Caco-2 (cell line): ENCODE results near the gene SLC7A8. TPM values are rescaled to one million over a fixed set of nuclear protein-coding genes. Genes with fewer than 3 reads are reported as not detected.

Source experiments
- BruUV-seq: library from RNA; stranded (reverse); fragments of 400-500 nt; replicated peaks from 2 replicates; lab custom pipeline; 2021; lab: Mats Ljungman, UMichigan
- CTCF ChIA-PET: fragments of 300-600 bp; sonication (Branson Sonifier 250); formaldehyde crosslinking; loops from one replicate; lab custom pipeline; 2022; ENCODE audit warnings: antibody characterized with exemption; lab: Charles Lee
- POLR2A ChIA-PET: fragments of 300-600 bp; sonication (Branson Sonifier 250); formaldehyde crosslinking; loops from one replicate; lab custom pipeline; 2022; ENCODE audit warnings: antibody characterized with exemption; lab: Charles Lee
- DNase-seq, 2 experiments: peaks; one replicate each; pipeline versions ENCODE4 v3.0.0 to v3.0.0-alpha.2; 2020 to 2022
- H3K27me3 ChIP-seq: replicated peaks from 2 replicates; pipeline ENCODE4 v1.6.0; 2011; ENCODE audit warnings: low read length; ENCODE audit not compliant: control insufficient read depth, insufficient read depth
- H3K36me3 ChIP-seq: 2 replicates; pipeline ENCODE4 v1.5.1; 2011; ENCODE audit warnings: low read length; ENCODE audit not compliant: control insufficient read depth, insufficient read depth
- H3K4me1 ChIP-seq: fragments of 250-450 bp; sonication (Bioruptor Pico); 2 replicates; pipeline ENCODE4 v1.5.1; 2020; ENCODE audit warnings: mild to moderate bottlenecking
- H3K4me3 ChIP-seq: 2 replicates; pipeline ENCODE4 v1.5.1; 2011; ENCODE audit warnings: low read depth, mild to moderate bottlenecking, control low read depth, low read length
- H3K9me3 ChIP-seq: fragments of 250-450 bp; sonication (Bioruptor Pico); 2 replicates; pipeline ENCODE4 v1.5.1; 2020; ENCODE audit warnings: mild to moderate bottlenecking, moderate library complexity
- H3K27ac Mint-ChIP-seq: one replicate; pipeline ENCODE4 v1.8.0; 2022; ENCODE audit warnings: mixed read lengths; ENCODE audit not compliant: unreplicated experiment
- H3K27me3 Mint-ChIP-seq: one replicate; pipeline ENCODE4 v1.8.0; 2022; ENCODE audit warnings: mixed read lengths; ENCODE audit not compliant: insufficient read depth, unreplicated experiment
- H3K36me3 Mint-ChIP-seq: one replicate; pipeline ENCODE4 v1.8.0; 2022; ENCODE audit warnings: mild to moderate bottlenecking, mixed read lengths; ENCODE audit not compliant: insufficient read depth, unreplicated experiment
- H3K4me1 Mint-ChIP-seq: one replicate; pipeline ENCODE4 v1.8.0; 2022; ENCODE audit warnings: low read depth, mixed read lengths; ENCODE audit not compliant: unreplicated experiment
- H3K4me3 Mint-ChIP-seq: one replicate; pipeline ENCODE4 v1.8.0; 2022; ENCODE audit warnings: mild to moderate bottlenecking, moderate library complexity, mixed read lengths; ENCODE audit not compliant: unreplicated experiment
- H3K9me3 Mint-ChIP-seq: one replicate; pipeline ENCODE4 v1.8.0; 2022; ENCODE audit warnings: mixed read lengths; ENCODE audit not compliant: unreplicated experiment
- CTCF ChIP-seq, 2 experiments: fragments of 200-600 bp in 1 of 2; IDR thresholded peaks; 1 replicate in 1 of 2; 2 replicates in 1 of 2; pipeline versions ENCODE4 v1.5.1 to v1.8.0; 2011 to 2022; ENCODE audit warnings: antibody characterized with exemption in 1 of 2, control low read depth in 1 of 2, inconsistent platforms in 1 of 2, low read depth in 1 of 2, low read length in 1 of 2, mild to moderate bottlenecking in 1 of 2, moderate library complexity in 1 of 2; ENCODE audit not compliant: insufficient read depth in 1 of 2, severe bottlenecking in 1 of 2, unreplicated experiment in 1 of 2
- intact Hi-C: fragments of 100-400 bp; cut with micrococcal nuclease; formaldehyde crosslinking; loops from one replicate; pipeline ENCODE4 v1.10.0; 2022; ENCODE audit not compliant: unreplicated experiment
- total RNA-seq: library from RNA; stranded (reverse); gene quantifications from 2 replicates; pipeline ENCODE4 v1.2.3, GENCODE V29; 2022

Gene SLC7A8
- total RNA-seq, 1 experiment from 2014 or later = 26.9 TPM

- no peak overlapping the region for H3K4me3 ChIP-seq
- H3K4me1 ChIP-seq = peaks cover 6% of the 10 kb centered on the region; the same call in 1 of the 2 replicates
- no peaks in the 10 kb centered on the region for H3K9me3 ChIP-seq
- ChIA-PET POLR2A (no interaction called here), CTCF (interaction anchor here (0.7 to 1.6 kb wide), 3 partner anchors 15 to 458 kb away, joined by 6 to 10 read pairs (median 7); no protein-coding TSS in a partner anchor)
- Mint-ChIP-seq H3K4me1 (peaks cover 15% of the 10 kb centered on the region), H3K27me3 (no peaks in the 10 kb centered on the region), H3K4me3 (no peak overlapping the region), H3K9me3 (no peaks in the 10 kb centered on the region), H3K27ac (no peak overlapping the region), H3K36me3 (peaks cover under 1% of the 10 kb centered on the region)
- no peaks in the 10 kb centered on the region for H3K27me3 ChIP-seq
- H3K36me3 ChIP-seq = no peaks in the 10 kb centered on the region
- DNase-seq = no peak
- intact Hi-C loops = no loop called here
- no TSS peak for BruUV-seq
- TF ChIP-seq CTCF (IDR thresholded peaks at IDR 0.05; ENCODE audit: insufficient read depth in 1 of 2, low read depth in 1 of 2, low read length in 1 of 2, severe bottlenecking in 1 of 2, unreplicated experiment in 1 of 2) = no peak
Measured at GRCh38 chr14:23105348-23105824, 78.1 kb downstream of the SLC7A8 start.

GRCh38 chr14:23104591-23105347 is 78.7 kb downstream of the SLC7A8 start, which contains the start of gene CIROP:
Gene CIROP, minus strand, starts transcription at chr14:23104989. Its CDS starts 69 bp downstream, at chr14:23104920.
- BruUV-seq = no TSS peak
- H3K36me3 Mint-ChIP-seq = peaks cover 6% of the 10 kb centered on the region
- ChIA-PET CTCF (no interaction called here), POLR2A (interaction anchor here (1.4 kb wide), 1 partner anchor 10 kb away, joined by 3 read pairs; the partner anchor contains the start of genes ACIN1 and C14orf119)
- H3K4me1 Mint-ChIP-seq = peaks cover 15% of the 10 kb centered on the region
- H3K27me3 Mint-ChIP-seq = no peaks in the 10 kb centered on the region
- H3K9me3 Mint-ChIP-seq = no peaks in the 10 kb centered on the region
- no peaks in the 10 kb centered on the region for H3K9me3 ChIP-seq
- DNase-seq = no peak
- TF ChIP-seq CTCF (IDR thresholded peaks at IDR 0.05; ENCODE audit: insufficient read depth in 1 of 2, low read depth in 1 of 2, low read length in 1 of 2, severe bottlenecking in 1 of 2, unreplicated experiment in 1 of 2) = no peak
- H3K27ac Mint-ChIP-seq = no peak within 1 kb of the TSS
- peaks cover 6% of the 10 kb centered on the region; the same call in 1 of the 2 replicates for H3K4me1 ChIP-seq
- H3K27me3 ChIP-seq = no peaks in the 10 kb centered on the region
- H3K4me3 Mint-ChIP-seq = no peak within 1 kb of the TSS
- intact Hi-C loops = loop anchor here (5.0 kb wide), 1 partner anchor 193 kb away; no protein-coding TSS in a partner anchor
- H3K36me3 ChIP-seq = no peaks in the 10 kb centered on the region
- no peak within 1 kb of the TSS for H3K4me3 ChIP-seq

- intact Hi-C loops = loop anchor here (5.0 kb wide), 1 partner anchor 193 kb away; no protein-coding TSS in a partner anchor
- peaks cover 15% of the 10 kb centered on the region for H3K4me1 Mint-ChIP-seq
- Histone ChIP-seq H3K36me3 (no peaks in the 10 kb centered on the region), H3K27me3 (no peaks in the 10 kb centered on the region), H3K4me1 (peaks cover 6% of the 10 kb centered on the region; the same call in 1 of the 2 replicates), H3K4me3 (no peak overlapping the region), H3K9me3 (no peaks in the 10 kb centered on the region)
- H3K4me3 Mint-ChIP-seq = no peak overlapping the region
- H3K27ac Mint-ChIP-seq = no peak overlapping the region
- POLR2A ChIA-PET = interaction anchor here (1.4 kb wide), 1 partner anchor 9 kb away, joined by 3 read pairs; the partner anchor contains the start of genes ACIN1 and C14orf119
- H3K27me3 Mint-ChIP-seq = no peaks in the 10 kb centered on the region
- peaks cover 9% of the 10 kb centered on the region for H3K36me3 Mint-ChIP-seq
- BruUV-seq = no TSS peak
- CTCF ChIA-PET = interaction anchor here (0.7 kb wide), 1 partner anchor 9 kb away, joined by 3 read pairs; the partner anchor contains the start of gene C14orf119
- TF ChIP-seq CTCF (IDR thresholded peaks at IDR 0.05; ENCODE audit: insufficient read depth in 1 of 2, low read depth in 1 of 2, low read length in 1 of 2, severe bottlenecking in 1 of 2, unreplicated experiment in 1 of 2) = no peak
- H3K9me3 Mint-ChIP-seq = no peaks in the 10 kb centered on the region
- DNase-seq = no peak
Measured at GRCh38 chr14:23104070-23104590, 79.3 kb downstream of the SLC7A8 start.
